NCI-H2227 (cell line): ENCODE results near the gene TMEM258.

Experiments
- DNase-seq: peaks from one replicate; lab custom pipeline; 2025; ENCODE audit not compliant: unreplicated experiment; lab: John Stamatoyannopoulos, UW

TMEM258 gene

DNA sequence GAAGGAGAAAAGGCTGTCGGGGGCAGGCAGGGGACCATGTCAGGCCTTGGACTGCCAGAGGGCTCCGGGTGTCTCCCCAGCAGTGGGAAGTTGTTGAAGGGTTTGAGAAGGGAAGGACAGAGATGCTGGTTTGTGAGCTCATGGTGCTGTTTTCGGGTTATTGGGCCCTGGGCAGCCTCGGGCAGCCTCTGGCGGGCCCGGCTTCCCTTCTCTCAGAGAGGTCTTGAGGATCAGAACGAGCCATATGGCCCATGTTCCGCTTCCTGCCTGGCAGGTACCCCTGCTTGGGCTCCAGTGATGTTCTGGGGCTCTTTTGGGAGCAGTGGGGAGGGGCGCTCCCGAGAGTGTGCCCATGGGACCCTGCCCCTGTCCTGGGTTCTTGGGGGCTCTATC, 30.2 kb downstream of the TMEM258 start:
- no peak for DNase-seq

DNA sequence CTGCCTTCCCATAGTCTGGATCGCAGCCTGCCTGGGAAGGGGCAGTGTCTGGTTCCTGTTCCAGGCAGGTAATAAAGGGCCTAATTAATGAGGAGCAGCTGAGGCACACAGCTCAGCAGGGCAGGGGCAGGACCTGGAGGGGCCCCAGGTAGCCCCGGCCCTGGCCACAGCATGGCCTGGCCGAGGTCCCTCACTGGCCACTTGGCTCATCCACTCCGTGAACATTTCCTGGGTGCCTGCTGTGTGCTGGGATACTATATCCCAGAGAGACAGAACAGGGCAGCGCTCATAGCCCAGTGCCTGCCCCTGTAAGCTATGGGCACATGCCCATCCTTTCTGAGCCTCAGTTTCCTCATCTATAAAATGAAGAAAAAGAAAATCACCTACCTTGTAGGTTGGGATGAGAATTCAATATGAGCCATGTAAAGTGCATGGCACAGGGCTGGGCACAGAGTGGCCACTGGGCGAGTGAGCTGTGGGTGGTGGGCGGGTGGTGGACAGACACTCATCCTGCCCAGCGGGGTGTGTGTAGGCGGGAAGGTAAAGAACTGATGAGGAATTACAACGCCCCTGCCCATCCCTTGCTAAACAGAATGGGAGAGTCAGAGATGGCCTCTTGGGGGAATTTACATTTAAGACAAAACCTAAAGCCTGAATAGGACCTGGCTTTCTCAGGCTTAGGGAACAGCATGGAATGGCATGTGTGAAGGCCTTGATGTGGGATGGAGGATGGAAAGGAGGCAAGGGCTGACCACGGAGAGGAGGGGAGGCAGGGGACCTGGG, 30.8 kb downstream of the TMEM258 start:
- no peak for DNase-seq

DNA sequence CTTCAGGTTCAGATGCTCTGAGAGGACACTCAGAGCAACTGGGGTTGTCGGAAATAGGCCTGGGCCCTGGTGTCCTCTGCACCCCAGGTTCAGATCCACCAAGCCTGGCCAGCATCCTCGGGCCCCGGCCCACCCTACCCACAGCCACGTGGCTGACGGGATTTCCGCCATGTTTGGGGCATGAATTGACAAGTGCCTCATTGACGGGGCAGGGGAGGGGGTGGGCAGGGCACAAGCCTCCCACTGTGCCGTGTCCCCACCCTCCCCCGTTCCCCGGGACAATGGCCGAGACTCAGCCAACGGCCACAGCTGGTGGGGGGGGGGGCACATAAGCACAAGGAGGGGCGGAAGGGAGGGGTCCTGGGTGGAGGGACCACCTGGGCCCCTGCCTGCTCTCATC, 31.5 kb downstream of the TMEM258 start:
- DNase-seq, result no peak

DNA sequence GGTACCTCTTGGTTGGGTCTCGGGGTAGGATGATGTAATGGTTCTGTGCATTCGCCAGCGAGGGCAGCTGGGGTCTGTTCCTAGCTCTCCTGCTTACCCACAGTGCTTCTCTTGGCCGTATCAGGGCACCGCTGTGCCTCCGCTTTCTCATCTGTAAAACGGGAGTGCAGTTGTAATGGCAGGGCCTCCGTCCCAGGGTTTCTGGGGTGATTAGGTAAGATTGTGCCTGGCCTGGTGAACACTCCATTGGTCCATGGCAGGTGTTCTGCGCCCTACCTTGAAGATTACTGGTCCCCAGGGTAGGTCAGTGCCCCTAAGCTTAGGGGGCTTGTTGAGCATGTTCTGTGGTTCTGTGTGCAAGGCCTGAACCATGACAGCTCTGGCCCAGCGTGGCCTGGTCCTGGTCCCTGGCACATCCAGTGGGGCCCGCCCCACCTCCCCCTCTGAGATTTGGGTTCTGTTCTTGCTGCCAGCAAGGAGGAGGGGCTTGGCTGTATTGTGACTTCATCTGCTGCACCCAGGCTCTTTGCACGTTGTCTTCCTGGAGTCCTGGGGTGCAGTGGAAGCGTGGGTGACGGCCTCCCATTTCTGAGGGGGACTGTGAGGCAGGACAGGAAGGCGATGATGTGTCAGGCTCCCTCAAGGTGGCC, 35.1 kb downstream of the TMEM258 start:
- no peak for DNase-seq

DNA sequence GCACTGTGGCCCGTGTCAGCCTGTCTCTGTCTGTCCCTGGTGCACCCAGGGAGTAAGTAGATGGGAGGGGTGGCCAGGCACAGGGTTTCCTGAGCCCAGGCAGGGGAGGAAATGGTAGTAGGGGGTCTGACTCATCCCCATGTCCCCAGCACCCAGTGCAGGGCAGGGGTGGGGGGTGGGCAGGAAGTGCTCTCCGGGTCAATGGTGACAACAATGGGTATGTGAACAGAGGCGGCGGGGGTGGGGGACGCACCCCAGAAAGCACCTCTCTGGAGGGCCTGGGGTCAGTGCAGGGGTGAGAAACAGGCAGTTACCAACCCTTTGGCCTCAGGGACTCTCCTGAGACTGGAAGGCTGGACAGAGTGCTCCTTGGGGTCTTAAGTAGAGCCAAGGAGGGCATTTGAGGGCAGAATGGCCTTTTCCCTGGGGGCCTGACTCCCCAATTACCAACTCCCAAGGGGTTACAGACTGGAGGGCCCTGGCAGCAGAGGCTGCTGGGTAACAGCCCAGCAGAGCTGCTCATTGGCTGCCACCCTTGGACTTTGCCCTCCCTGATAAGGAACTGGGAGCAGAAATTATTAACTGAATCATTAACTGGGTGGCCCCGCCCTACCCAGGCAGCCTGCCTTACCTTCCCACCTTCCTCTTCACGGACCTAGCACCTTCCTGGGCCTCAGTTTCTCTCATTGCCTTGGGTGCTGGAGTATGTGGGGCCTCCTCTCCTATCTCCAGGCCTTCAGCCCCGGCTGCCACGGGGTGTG, 35.8 kb downstream of the TMEM258 start:
- DNase-seq, result no peak

DNA sequence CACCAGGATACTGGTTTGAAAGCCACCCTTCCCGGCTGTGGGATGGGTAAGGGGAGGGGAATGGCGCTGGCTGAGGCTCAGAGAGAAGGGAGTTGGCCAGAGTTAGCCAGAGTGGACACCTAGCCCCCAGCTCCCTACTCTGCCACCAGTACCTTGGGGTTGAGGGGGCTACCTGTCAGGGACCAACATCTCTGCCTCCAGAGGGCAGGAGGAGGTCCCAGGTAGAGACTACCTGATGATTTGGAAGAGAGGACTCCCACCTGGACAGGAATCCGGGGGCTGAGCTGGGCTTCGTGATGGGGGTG, 36.3 kb downstream of the TMEM258 start:
- DNase-seq, result no peak

DNA sequence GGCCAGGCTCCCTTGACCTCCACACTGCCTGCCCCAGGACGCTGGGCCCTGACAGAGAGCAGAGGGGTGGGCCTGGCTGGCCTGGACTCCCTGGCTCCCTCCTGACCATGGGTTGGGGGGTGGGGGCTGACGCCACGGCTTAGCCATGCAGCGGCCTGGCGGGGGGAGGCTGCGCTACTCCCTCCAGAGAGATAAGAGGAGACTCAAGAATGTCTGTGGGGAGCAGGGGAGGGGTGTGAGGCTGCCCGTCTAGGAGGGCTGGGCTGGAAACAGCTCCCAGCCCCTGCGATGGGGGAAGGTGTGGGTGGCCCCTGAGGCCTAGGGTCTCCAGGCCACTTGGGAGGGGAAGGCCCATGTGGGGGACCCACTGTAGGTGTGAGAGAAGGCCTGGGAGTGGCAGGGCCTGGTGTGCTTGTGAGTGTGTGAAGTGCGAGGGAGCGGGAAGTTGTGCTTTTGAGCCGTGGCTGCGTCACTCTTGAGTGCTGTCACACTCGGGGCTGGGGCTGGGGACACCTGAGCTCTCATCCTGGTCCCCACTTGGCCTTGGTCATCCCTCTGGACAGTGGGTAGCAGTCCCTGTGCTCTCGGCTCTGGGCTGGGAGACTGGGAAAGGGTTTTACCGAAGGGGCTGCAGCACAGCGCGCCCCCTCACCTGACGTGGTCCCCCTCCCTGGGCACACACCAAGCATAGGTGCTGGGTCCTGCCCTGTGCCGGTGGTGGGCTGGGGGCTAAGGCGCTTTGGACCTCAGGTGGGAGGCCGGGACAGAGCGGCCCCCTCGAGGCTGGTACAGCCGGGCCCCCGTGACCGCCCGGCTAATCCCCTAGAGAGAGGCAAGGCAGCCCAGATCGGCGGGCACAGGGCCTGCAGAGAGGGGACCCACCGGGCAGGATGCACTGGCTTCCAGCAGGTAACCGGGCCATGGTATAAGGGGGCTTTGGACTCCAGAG, 37.6 kb downstream of the TMEM258 start:
- no peak for DNase-seq

- DNase-seq, result no peak
Observed at GRCh38 chr11:61753672-61754071, 38.7 kb downstream of the TMEM258 start.

DNA sequence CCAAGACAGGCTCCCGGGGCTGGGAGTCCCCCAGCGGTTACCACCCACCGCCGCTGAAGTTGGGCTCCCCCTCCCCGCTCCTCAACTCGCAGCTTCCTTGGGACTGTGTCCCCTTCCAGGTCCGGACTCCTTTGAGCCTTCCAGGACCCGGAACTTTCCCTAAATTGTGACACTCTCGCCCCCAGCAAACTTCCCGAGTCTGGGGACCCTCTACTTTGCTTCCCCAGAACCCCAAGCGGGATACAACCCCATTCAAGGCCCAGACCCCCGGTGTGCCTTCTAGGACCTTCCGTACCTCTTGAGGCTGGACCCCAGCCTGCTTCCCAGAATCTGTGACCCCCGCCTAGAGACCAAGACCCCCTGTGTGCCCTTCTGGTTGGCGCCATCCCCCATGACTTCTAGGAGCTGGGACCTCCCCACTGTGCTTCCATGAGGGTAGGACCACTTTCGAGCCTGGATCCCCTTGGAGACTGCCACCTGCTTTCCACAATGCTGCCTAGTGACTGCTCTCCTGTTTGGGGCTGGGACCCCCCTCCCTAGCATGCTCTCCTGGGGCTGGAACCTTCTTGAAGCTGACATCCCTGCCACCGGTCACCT, 39.4 kb downstream of the TMEM258 start:
- no peak for DNase-seq

GRCh38 chr11:61752117-61752924, 40.1 kb downstream of the TMEM258 start, which contains the start of gene MYRF:
Gene MYRF, plus strand, starts transcription at chr11:61752636. Its CDS starts 109 bp downstream, at chr11:61752745.
- DNase-seq, result peak; percentile 69

- DNase-seq, result no peak
Observed at GRCh38 chr11:61751384-61751783, 41.0 kb downstream of the TMEM258 start.

DNA sequence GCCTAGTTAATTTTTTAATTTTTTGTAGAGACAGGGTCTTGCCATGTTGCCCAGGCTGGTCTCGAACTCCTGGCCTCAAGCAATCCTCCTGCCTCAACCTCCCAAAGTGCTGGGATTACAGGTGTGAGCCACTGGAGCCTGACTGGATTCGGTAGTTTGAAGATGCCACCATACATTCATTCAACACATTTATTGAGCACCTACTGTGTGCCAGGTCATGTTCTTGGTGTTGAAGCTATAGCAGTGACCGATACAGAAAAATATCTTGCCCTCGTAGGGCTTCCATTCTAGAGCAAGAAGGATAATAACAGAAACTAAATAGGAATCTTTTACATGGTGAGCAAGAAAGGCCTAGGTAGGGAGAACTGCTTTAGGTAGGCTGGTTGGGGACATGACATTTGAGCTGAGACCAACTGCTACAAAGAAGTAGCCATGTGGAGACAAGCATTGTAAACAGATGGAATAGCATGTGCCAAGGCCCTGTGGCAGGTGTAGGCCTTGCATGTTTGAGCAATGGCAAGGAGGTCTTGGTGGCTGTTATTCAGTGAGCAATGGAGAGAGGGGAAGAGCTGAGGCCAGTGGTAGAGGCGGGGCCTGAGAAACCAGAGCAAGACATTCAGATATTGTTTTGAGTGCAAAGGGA, 41.6 kb downstream of the TMEM258 start:
- no peak for DNase-seq

GRCh38 chr11:61749591-61750217, 42.7 kb downstream of the TMEM258 start:
- DNase-seq, result no peak

- no peak for DNase-seq
Observed at GRCh38 chr11:61747967-61748285, 44.5 kb downstream of the TMEM258 start.

GRCh38 chr11:61747192-61747966, 45.0 kb downstream of the TMEM258 start:
- peak; percentile 50 for DNase-seq

DNA sequence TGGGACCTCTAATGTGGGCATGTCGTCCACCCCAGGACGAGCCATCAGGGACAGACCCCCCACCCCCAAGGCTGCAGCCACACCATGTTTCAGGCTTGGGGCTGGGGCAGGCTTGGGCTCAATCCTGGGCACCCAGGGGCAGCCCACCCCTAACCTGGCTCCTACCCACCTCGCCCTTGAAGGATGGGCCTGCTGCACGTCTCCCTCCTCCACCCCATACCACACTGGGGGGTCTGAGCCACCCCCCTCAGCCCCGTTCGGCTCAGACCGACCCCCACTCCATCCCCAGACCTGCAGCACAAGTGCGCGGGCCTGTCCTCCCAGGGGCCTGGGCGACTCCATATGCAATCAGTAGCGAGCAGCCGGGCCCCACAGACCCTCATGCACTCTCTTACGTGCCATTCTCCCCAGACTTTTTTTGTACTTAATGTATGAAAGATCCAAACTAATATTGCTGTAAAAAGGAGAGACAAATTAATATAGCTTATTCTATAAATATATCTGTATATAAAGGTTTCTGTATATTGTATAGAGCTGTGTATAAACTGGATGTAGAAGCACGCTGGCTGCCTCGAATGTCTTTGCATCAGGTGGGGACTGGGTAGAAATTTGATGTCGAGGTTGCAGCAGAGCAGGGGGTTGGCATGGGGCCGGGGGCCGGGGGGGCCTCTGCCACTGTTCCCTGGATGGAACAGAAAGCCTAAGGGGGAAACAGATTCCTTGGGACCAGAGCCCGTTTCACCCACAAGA, 45.8 kb downstream of the TMEM258 start:
- no peak for DNase-seq

GRCh38 chr11:61745781-61746441, 46.5 kb downstream of the TMEM258 start:
- peak; percentile 20 for DNase-seq
